ENCODE results near the gene NEK3. TPM values are rescaled to one million over a fixed set of nuclear protein-coding genes. Genes with fewer than 3 reads are reported as not detected.

Gene NEK3, protein sequence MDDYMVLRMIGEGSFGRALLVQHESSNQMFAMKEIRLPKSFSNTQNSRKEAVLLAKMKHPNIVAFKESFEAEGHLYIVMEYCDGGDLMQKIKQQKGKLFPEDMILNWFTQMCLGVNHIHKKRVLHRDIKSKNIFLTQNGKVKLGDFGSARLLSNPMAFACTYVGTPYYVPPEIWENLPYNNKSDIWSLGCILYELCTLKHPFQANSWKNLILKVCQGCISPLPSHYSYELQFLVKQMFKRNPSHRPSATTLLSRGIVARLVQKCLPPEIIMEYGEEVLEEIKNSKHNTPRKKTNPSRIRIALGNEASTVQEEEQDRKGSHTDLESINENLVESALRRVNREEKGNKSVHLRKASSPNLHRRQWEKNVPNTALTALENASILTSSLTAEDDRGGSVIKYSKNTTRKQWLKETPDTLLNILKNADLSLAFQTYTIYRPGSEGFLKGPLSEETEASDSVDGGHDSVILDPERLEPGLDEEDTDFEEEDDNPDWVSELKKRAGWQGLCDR
- total RNA-seq (2014; rRNA removed; shearing (Covaris generic)), result 1.7 and 2.1 TPM in 2 replicates

DNA sequence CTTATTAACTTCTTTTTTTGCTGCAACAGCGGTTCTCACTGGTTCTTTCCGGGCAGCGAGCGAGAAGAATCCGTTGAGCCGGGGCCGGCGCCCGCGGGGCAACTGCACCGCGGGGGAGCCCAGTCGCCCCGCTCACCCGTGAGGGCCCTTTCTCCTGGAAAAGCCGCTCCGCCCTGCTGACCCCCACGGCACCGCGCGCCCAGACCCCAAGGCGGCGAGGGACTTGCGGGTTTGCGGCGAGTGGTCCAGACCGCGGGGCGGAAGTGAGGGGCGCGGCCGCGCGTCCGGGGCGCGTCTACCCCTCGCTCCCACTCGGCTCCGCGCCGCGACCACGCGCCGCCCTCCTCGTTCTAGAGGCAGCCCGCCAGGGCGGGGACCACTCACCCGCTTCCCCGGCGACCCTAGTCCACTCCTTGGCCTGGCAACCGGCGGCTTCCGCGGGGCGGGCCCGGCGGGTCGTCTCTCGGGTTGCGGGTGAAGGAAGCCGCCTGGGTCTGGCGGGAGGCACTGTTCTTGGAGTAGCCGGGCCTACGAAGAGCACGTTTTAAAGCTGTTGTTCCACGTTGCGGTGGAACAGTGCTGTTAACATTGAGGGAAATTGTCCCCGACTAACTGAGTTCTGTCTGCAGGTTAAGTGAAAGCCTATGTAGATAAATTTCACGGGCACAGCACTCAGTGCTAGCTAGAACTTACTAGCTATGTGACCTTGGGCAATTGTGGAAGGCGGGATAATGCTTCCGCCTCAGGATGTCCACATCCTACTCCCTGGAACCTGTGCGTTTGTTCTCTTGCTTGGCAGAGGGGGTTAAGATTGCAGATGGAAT, at the start of gene NEK3:
Gene NEK3, minus strand, starts transcription at position 439 of the 824 bp plus-strand sequence. CDS start 3,406 bp downstream, outside the sequence.

DNA sequence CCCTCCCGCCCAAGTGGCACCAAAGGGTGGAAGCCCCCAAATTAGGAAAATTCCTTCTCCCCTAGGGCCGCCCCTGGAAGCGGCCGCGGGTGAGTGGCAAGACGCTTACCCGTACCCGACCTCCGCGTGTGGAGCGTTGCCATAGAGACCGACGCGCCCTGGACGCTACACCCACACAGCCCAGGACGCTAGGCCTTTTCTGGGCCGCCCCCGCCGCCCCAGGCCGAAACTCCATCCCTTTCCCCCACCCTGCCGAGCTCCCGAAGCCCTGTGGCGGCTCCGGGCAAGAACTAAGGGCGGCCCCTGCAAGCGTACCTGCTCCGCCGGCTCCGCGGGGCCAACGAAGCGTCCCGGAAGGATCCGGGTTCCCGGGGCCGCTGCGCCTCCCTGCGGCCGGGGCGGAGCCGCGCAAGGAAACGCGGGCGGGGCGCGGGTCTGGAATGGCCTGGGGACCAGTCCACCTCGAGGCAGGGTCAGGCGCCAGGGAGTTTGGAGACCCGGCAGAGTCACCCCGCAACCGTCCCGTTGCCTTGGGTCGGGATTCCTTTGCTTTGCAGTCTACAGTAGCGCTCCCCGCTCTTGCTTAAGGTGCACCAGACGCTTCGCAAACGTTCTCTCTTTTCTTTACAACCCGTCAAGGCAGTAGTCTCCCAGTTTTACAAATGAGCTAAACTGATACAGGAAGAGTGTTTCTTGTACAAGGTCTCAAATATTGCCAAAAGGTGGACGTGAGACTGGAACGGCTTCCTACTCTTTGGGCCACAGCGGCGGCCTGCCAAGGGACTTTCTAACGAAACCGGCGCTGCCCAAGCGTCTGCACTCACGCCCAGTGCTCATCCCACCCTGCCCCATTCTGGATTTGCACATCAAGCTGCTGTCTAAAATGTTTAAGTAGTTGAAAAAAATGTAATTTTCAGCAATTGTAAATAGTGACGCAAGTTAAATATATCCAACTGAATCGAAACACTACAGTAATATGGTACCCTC, 30.4 kb downstream of the NEK3 start, which contains the start of gene NEK5:
Gene NEK5, minus strand, starts transcription at position 360 of the 987 bp plus-strand sequence. CDS start 1,591 bp downstream, outside the sequence.

Other genes with a start within 250 kb of the NEK3 start
- gene ATP7B, start 148.1 kb downstream of the NEK3 start, total RNA-seq (2014; rRNA removed; shearing (Covaris generic)), result 1.6 and 4.3 TPM in 2 replicates
- gene ALG11, start 147.2 kb downstream of the NEK3 start, total RNA-seq (2014; rRNA removed; shearing (Covaris generic)), result 15.0 and 20.5 TPM in 2 replicates
- gene UTP14C, start 134.9 kb downstream of the NEK3 start, total RNA-seq (2014; rRNA removed; shearing (Covaris generic)), result 6.9 and 7.7 TPM in 2 replicates
- gene NEK5, start 30.5 kb downstream of the NEK3 start, total RNA-seq (2014; rRNA removed; shearing (Covaris generic)), result 0.16 TPM in 1 of 2 replicates, not detected in the other
- gene THSD1, start 246.6 kb upstream of the NEK3 start, total RNA-seq (2014; rRNA removed; shearing (Covaris generic)), result 0.85 and 1.4 TPM in 2 replicates

All from A375 (cell line).